ENCODE results near the gene USP36. TPM values are rescaled to one million over a fixed set of nuclear protein-coding genes. Genes with fewer than 3 reads are reported as not detected.

The USP36 gene
- total and polyA plus RNA-seq, 2 experiments from 2014 or later, result 27.1 to 27.8 TPM

DNA sequence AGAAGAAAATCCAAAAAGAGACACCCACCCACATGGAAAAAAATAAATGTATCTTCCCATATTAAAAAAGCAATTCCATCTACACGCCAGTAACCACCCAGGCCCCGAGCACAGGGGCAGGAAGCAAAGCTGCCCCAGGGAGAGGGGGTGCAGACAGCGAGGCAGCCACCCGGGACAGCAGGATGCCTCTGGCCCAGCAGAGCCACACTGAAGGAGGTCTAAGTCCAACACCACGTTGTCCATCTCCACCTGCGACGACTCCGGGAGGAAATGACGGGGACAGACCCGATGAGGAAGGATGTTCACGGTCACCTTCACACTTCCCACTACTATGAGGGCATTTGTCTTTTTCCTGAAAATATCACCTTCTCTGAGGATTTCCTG lies 44.1 kb downstream of the USP36 start:
- Histone ChIP-seq H3K36me3 (peaks cover 10% of the 10 kb centered on the region), H3K4me1 (ENCODE audit: low read depth) (peaks cover 2% of the 10 kb centered on the region), H3K27ac (no peak overlapping the region), H3K9me3 (ENCODE audit: low read depth) (no peaks in the 10 kb centered on the region), H3K4me3 (no peak overlapping the region), H3K27me3 (no peaks in the 10 kb centered on the region)
- DNase-seq (ENCODE audit: low read depth in 1 of 2, low spot score in 1 of 2), result no peak
- TF ChIP-seq, protein P1, sequence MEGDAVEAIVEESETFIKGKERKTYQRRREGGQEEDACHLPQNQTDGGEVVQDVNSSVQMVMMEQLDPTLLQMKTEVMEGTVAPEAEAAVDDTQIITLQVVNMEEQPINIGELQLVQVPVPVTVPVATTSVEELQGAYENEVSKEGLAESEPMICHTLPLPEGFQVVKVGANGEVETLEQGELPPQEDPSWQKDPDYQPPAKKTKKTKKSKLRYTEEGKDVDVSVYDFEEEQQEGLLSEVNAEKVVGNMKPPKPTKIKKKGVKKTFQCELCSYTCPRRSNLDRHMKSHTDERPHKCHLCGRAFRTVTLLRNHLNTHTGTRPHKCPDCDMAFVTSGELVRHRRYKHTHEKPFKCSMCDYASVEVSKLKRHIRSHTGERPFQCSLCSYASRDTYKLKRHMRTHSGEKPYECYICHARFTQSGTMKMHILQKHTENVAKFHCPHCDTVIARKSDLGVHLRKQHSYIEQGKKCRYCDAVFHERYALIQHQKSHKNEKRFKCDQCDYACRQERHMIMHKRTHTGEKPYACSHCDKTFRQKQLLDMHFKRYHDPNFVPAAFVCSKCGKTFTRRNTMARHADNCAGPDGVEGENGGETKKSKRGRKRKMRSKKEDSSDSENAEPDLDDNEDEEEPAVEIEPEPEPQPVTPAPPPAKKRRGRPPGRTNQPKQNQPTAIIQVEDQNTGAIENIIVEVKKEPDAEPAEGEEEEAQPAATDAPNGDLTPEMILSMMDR (IDR thresholded peaks at IDR 0.05; ENCODE audit: low read depth, low read length), result no peak

DNA sequence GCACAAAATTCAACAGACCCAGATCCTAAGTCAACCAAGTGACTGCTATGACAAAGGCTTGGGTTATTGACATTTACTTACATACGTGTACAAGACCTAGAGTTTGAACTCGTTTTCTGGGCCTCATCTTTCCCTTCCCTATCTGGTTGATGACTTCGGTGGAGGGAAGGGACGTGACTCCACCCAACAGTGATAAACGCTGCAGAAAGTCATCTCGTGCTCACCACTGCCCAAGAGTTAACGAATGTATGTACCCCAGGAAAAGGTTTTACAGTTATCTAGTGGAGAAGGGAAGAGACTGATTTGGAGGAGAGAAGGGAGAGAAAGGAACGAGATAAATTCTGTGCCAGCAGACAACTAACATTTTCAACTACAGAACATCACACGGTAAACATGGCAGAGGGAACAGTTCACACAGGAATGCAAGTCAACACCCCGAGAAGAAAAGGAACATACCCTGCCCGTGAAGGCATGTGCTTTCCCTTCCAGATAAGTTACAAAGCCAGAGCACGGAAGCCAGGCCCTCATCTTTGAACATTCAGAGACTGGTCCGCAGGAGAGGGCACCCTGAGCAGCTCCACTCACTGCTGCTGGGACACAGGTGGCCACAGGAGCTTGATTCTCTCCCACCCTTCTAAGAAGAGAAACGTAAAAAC lies 44.6 kb downstream of the USP36 start:
- no peak overlapping the region for H3K27ac ChIP-seq
- H3K36me3 ChIP-seq, result peaks cover 10% of the 10 kb centered on the region
- no peak for DNase-seq (ENCODE audit: low read depth in 1 of 2, low spot score in 1 of 2)
- H3K4me1 ChIP-seq (ENCODE audit: low read depth), result peaks cover 6% of the 10 kb centered on the region
- no peaks in the 10 kb centered on the region for H3K27me3 ChIP-seq
- no peak overlapping the region for H3K4me3 ChIP-seq
- no peaks in the 10 kb centered on the region for H3K9me3 ChIP-seq (ENCODE audit: low read depth)
- TF ChIP-seq, protein P1 (IDR thresholded peaks at IDR 0.05; ENCODE audit: low read depth, low read length), result no peak

DNA sequence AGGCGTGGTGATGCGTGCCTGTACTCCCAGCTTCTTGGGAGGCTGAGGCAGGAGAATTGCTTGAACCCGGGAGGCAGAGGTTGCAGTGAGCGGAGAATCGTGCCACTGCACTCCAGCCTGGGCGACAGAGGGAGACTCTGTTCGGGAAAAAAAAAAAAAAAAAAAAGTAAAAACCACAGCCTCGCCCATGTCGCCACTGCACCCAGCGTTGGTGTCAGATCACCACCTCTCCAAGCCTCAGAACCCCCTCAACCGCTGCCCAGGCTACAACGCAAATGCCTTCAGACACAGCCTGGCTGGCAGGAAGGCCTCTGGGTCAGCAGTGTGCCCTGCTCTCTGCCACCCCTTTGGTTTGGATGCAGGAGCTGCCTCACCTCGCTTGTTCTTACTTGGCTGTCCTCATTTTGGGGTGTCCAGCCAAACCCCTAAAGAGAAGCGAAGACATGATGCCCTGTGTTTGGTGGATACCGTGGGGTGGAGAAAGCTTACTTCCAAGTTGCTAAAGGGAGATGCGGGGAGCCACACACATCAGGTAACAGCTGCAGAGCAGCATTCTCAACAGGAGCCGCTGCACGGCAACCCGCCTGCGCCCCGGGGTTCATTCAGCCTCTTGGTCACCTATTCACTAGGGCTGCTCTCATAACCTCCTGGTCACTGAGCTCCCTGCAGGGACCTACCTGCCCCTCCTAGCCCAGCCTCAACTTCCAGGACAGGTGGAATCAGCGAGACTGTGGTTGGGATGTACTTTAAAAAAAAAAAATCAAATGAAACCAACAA lies 45.6 kb downstream of the USP36 start:
- no peak overlapping the region for H3K27ac ChIP-seq
- no peaks in the 10 kb centered on the region for H3K27me3 ChIP-seq
- DNase-seq (ENCODE audit: low read depth in 1 of 2, low spot score in 1 of 2), result no peak
- peaks cover 6% of the 10 kb centered on the region for H3K4me1 ChIP-seq (ENCODE audit: low read depth)
- H3K9me3 ChIP-seq (ENCODE audit: low read depth), result no peaks in the 10 kb centered on the region
- H3K36me3 ChIP-seq, result peaks cover 10% of the 10 kb centered on the region
- no peak overlapping the region for H3K4me3 ChIP-seq
- TF ChIP-seq, protein P1 (IDR thresholded peaks at IDR 0.05; ENCODE audit: low read depth, low read length), result no peak

DNA sequence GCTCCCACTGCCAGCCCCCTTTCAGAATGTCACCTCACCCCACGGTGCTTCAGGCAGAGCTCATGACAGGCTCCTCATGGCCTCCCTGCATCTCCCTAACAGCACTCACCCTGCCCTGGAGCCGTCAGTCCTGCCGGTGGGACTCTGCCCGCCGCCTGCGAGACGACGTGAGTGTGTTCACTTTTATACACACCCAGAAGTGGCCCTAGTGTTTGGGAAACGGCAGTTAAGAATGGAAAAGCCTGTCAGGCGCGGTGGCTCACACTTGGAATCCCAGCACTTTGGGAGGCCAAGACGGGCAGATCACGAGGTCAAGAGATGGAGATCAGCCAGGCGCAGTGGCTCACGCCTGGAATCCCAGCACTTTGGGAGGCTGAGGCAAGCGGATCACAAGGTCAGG lies 46.2 kb downstream of the USP36 start:
- H3K9me3 ChIP-seq (ENCODE audit: low read depth), result no peaks in the 10 kb centered on the region
- no peaks in the 10 kb centered on the region for H3K27me3 ChIP-seq
- peaks cover 6% of the 10 kb centered on the region for H3K4me1 ChIP-seq (ENCODE audit: low read depth)
- TF ChIP-seq, protein P1 (IDR thresholded peaks at IDR 0.05; ENCODE audit: low read depth, low read length), result no peak
- peak overlapping the region; percentile 51 for H3K27ac ChIP-seq
- peaks cover 10% of the 10 kb centered on the region for H3K36me3 ChIP-seq
- no peak overlapping the region for H3K4me3 ChIP-seq
- DNase-seq (ENCODE audit: low read depth in 1 of 2, low spot score in 1 of 2), result no peak

DNA sequence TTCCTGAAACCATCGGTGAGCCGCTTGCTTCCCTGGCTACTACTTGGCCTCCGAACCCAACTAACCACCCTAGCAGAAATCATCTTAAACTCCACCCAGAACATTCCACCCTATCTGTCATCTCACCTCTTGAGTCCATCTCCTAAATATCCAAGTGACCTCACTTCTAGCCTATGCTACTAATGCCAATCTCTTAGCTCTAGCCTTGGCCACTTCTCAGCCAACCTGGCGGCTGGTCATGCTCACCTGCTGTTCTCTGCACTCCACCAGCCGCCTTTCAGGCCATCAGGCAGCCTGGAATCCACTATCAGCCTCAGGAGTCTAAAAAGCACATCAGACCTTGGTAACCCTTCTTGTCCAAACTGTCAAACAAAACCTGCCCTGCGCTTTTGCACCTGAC lies 46.6 kb downstream of the USP36 start:
- TF ChIP-seq, protein P1 (IDR thresholded peaks at IDR 0.05; ENCODE audit: low read depth, low read length), result no peak
- no peak for DNase-seq (ENCODE audit: low read depth in 1 of 2, low spot score in 1 of 2)
- Histone ChIP-seq H3K27me3 (no peaks in the 10 kb centered on the region), H3K27ac (peak overlapping the region; percentile 51), H3K36me3 (peaks cover 10% of the 10 kb centered on the region), H3K4me1 (ENCODE audit: low read depth) (peaks cover 6% of the 10 kb centered on the region), H3K4me3 (no peak overlapping the region), H3K9me3 (ENCODE audit: low read depth) (no peaks in the 10 kb centered on the region)
